K562 (cell line): ENCODE results near the gene DOCK1. TPM values are rescaled to one million over a fixed set of nuclear protein-coding genes. Genes with fewer than 3 reads are reported as not detected.

Experiments used
- ATAC-seq: fragments of 200-7000 bp; cut with Tn5 transposase; 3 replicates; pipeline ENCODE4 v1.9.1; 2020; ENCODE audit warnings: moderate library complexity
- BruUV-seq: library from RNA; stranded (reverse); fragments of 400-500 nt; replicated peaks from 2 replicates; lab custom pipeline; 2021; lab: Mats Ljungman, UMichigan
- CTCF ChIA-PET: fragments of 300-600 bp; formaldehyde crosslinking; extraction: SDS; loops from one replicate; lab custom pipeline; 2021; ENCODE audit warnings: low intra/inter-chr PET ratio; lab: Yijun Ruan, JAX
- POLR2A ChIA-PET: fragments of 300-600, 350-650 bp; sonication (Branson Sonifier 250); formaldehyde crosslinking; extraction: SDS; loops from one replicate; lab custom pipeline; 2021; ENCODE audit warnings: antibody characterized with exemption, inconsistent platforms; lab: Yijun Ruan, JAX
- DNase-seq, 4 experiments: peaks; one replicate each; pipeline versions ENCODE4 v3.0.0 to v3.0.0-alpha.2; 2011 to 2018; ENCODE audit warnings: low spot score in 3 of 4, mixed read lengths in 3 of 4; ENCODE audit errors: extremely low read depth in 1 of 4
- FAIRE-seq: peaks from 2 replicates; lab custom pipeline; 2011; peaks lifted over from hg19 to GRCh38; lab: Jason Lieb, UNC
- H2AFZ ChIP-seq: 2 replicates; pipeline ENCODE4 v1.6.0; 2011; ENCODE audit warnings: low read depth, low read length, control low read depth, inconsistent platforms
- H3K27ac ChIP-seq: fragments of 200-600 bp; 3 replicates; pipeline ENCODE4 v1.8.0; 2011; ENCODE audit warnings: low read depth, mild to moderate bottlenecking, control low read depth, inconsistent platforms, low read length, moderate library complexity, mixed read lengths; ENCODE audit errors: extremely low read depth
- H3K27me3 ChIP-seq, 2 experiments: fragments of 300-600 bp in 1 of 2; 2 replicates in 1 of 2; 3 replicates in 1 of 2; pipeline versions ENCODE4 v1.6.0 to v1.8.0; 2011; ENCODE audit warnings: inconsistent platforms in 2 of 2, low read length in 2 of 2, mild to moderate bottlenecking in 1 of 2, mixed read lengths in 1 of 2, moderate library complexity in 1 of 2; ENCODE audit not compliant: control insufficient read depth in 2 of 2, insufficient read depth in 2 of 2
- H3K36me3 ChIP-seq: fragments of 300-600 bp; 3 replicates; pipeline ENCODE4 v1.8.0; 2011; ENCODE audit warnings: mild to moderate bottlenecking, low read length, inconsistent platforms; ENCODE audit not compliant: control insufficient read depth, insufficient read depth
- H3K4me1 ChIP-seq, 2 experiments: fragments of 200-600 bp in 1 of 2; replicated peaks in 1 of 2; 2 replicates in 1 of 2; 3 replicates in 1 of 2; pipeline versions ENCODE4 v1.5.1 to v1.8.0; 2011; ENCODE audit warnings: inconsistent platforms in 2 of 2, low read length in 2 of 2, mild to moderate bottlenecking in 1 of 2, mixed read lengths in 1 of 2, moderate library complexity in 1 of 2; ENCODE audit not compliant: control insufficient read depth in 2 of 2, insufficient read depth in 2 of 2
- H3K4me2 ChIP-seq: 2 replicates; pipeline ENCODE4 v1.6.1; 2011; ENCODE audit warnings: low read length, control low read depth, inconsistent platforms, mixed read lengths; ENCODE audit not compliant: insufficient read depth
- H3K4me3 ChIP-seq: fragments of 200-600 bp; sonication (generic), shearing (Covaris generic); 2 replicates; pipeline ENCODE4 v1.5.1; 2016; ENCODE audit warnings: control low read depth, inconsistent platforms
- H3K79me2 ChIP-seq: fragments of 200-600 bp; 3 replicates; pipeline ENCODE4 v1.8.0; 2011; ENCODE audit warnings: low read length, inconsistent platforms; ENCODE audit not compliant: control insufficient read depth, insufficient read depth
- H3K9ac ChIP-seq, 2 experiments: 2 replicates each; pipeline versions ENCODE4 v1.6.0 to v1.6.1; 2011; ENCODE audit warnings: low read depth in 2 of 2, low read length in 2 of 2, control low read depth in 1 of 2, inconsistent platforms in 1 of 2, mild to moderate bottlenecking in 1 of 2, mixed read lengths in 1 of 2; ENCODE audit not compliant: insufficient read depth in 1 of 2
- H3K9me1 ChIP-seq: one replicate; pipeline ENCODE4 v1.6.0; 2011; ENCODE audit warnings: inconsistent platforms, mild to moderate bottlenecking, low read length, moderate library complexity; ENCODE audit not compliant: control insufficient read depth, insufficient read depth
- H3K9me3 ChIP-seq: replicated peaks from 2 replicates; pipeline ENCODE4 v1.5.1; 2011; ENCODE audit warnings: low read depth, low read length, inconsistent platforms; ENCODE audit not compliant: control insufficient read depth, insufficient read depth
- H4K20me1 ChIP-seq: replicated peaks from 2 replicates; pipeline ENCODE4 v1.6.1; 2011; ENCODE audit warnings: low read length, inconsistent platforms, mixed read lengths; ENCODE audit not compliant: control insufficient read depth, insufficient read depth
- CTCFL ChIP-seq: IDR thresholded peaks from 2 replicates; pipeline ENCODE4 v1.6.1; 2011; ENCODE audit warnings: borderline replicate concordance, low read depth, mild to moderate bottlenecking, moderate library complexity, low read length; ENCODE audit not compliant: insufficient read depth, poor library complexity, severe bottlenecking
- ELF4 ChIP-seq: fragments of 450-650 bp; formaldehyde crosslinking; IDR thresholded peaks from 2 replicates; pipeline ENCODE4 v1.4.0; 2022; ENCODE audit warnings: missing genetic modification characterization
- HDAC2 ChIP-seq: fragments of 450-650 bp; IDR thresholded peaks from 2 replicates; pipeline ENCODE4 v1.6.1; 2016; ENCODE audit warnings: mild to moderate bottlenecking
- KLF16 ChIP-seq: IDR thresholded peaks from 2 replicates; pipeline ENCODE4 v1.6.1; 2016; ENCODE audit warnings: antibody characterized with exemption
- PML ChIP-seq: IDR thresholded peaks from 2 replicates; pipeline ENCODE4 v1.6.1; 2012; ENCODE audit warnings: low read length, inconsistent platforms
- SIX5 ChIP-seq, 2 experiments: IDR thresholded peaks; 2 replicates each; pipeline ENCODE4 v1.6.1; 2011; ENCODE audit warnings: low read length in 2 of 2, borderline replicate concordance in 1 of 2, low read depth in 1 of 2, mild to moderate bottlenecking in 1 of 2, moderate library complexity in 1 of 2; ENCODE audit not compliant: insufficient read depth in 1 of 2
- SMARCE1 ChIP-seq: fragments of 450-650 bp; IDR thresholded peaks from 2 replicates; pipeline ENCODE4 v1.7.1; 2016; ENCODE audit warnings: mild to moderate bottlenecking
- TFAM ChIP-seq: fragments of 250-450 bp; sonication (Bioruptor Pico); conservative IDR thresholded peaks from 2 replicates; pipeline ENCODE4 v1.5.0; 2021; ENCODE audit warnings: mild to moderate bottlenecking, moderate library complexity
- WHSC1 ChIP-seq: IDR thresholded peaks from one replicate; pipeline ENCODE4 v1.6.1; 2012; ENCODE audit warnings: low read length, control low read depth, inconsistent platforms
- ZFP36 ChIP-seq: fragments of 150-350 bp; IDR thresholded peaks from 2 replicates; pipeline ENCODE4 v1.6.1; 2018; ENCODE audit warnings: low read length, low read depth; ENCODE audit not compliant: partially characterized antibody
- WGBS: fragments of 100-300 bp; shearing (Covaris generic); methylation state at CpG from one replicate; pipeline ENCODE4 v1.1.6; 2016; ENCODE audit warnings: low coverage, mixed read lengths; ENCODE audit not compliant: insufficient coverage; ENCODE audit errors: missing lambda C conversion rate; 5-methylcytosine and 5-hydroxymethylcytosine counted together
- in situ Hi-C: fragments of 300-500 bp; cut with MboI; formaldehyde crosslinking; loops from 4 replicates; pipeline ENCODE4 v1.15.0; 2018; ENCODE audit warnings: inconsistent platforms, mixed read lengths
- intact Hi-C: fragments of 100-400 bp; cut with micrococcal nuclease; formaldehyde crosslinking; loops from 2 replicates; pipeline ENCODE4 v1.14.2; 2022
- polyA plus RNA-seq, 8 experiments: library from polyadenylated mRNA; depleted of rRNA in 4 of 8; stranded (reverse) in 5 of 8; unstranded in 3 of 8; fragments of >200 nt; fragmentation: Nextera tagmentation in 2 of 8; fragmentation: Illumina TruSeq in 1 of 8; extraction: Ambion mirVana in 2 of 8; extraction: Trizol in 1 of 8; gene quantifications; 2 replicates each; pipeline versions ENCODE4 v1.2.1 to v1.2.3, GENCODE V29; 2011 to 2014; ENCODE audit warnings: inconsistent platforms in 1 of 8, missing spikeins in 1 of 8
- total RNA-seq, 7 experiments: library from RNA; depleted of rRNA in 6 of 7; stranded (reverse); fragments of >200 nt in 6 of 7; fragmentation: Illumina TruSeq in 2 of 7; extraction: Trizol in 2 of 7; gene quantifications; 2 replicates each; pipeline versions ENCODE4 v1.2.1 to v1.2.3, GENCODE V29; 2011 to 2021; ENCODE audit warnings: low replicate concordance in 1 of 7

DOCK1 gene
- total and polyA plus RNA-seq, 9 of the 15 experiments (the other 6 are each of a cell fraction or from before 2014, with no cell fraction given), result 0.31 TPM; not detected in 8

- H3K9ac ChIP-seq, result no peak overlapping the region
- no peaks in the 10 kb centered on the region for H3K9me3 ChIP-seq
- no peak for DNase-seq
- intact Hi-C loops (no loop called here), in situ Hi-C loops (no loop called here)
- H2AFZ ChIP-seq, result no peak overlapping the region
- TF ChIP-seq SMARCE1, result no peak
- TF ChIP-seq HDAC2, result no peak
- no peak for TF ChIP-seq KLF16
- TF ChIP-seq WHSC1, result no peak
- TF ChIP-seq ZFP36, result no peak
- no peak for TF ChIP-seq CTCFL
- TF ChIP-seq SIX5 (IDR thresholded peaks at IDR 0.05; ENCODE audit: borderline replicate concordance in 1 of 2, insufficient read depth in 1 of 2, low read depth in 1 of 2, low read length in 2 of 2), result no peak
- no peak for TF ChIP-seq ELF4
- no peak for TF ChIP-seq TFAM
- TF ChIP-seq PML, result no peak
- H3K27me3 ChIP-seq, result no peaks in the 10 kb centered on the region
- ChIA-PET CTCF (no interaction called here), POLR2A (no interaction called here)
- H3K27ac ChIP-seq, result no peak overlapping the region
- no peak overlapping the region for H3K4me2 ChIP-seq
- H3K4me1 ChIP-seq, result no peaks in the 10 kb centered on the region
- no peak for FAIRE-seq
- ATAC-seq, result no peak
- no peaks in the 10 kb centered on the region for H3K79me2 ChIP-seq
- no peak overlapping the region for H3K4me3 ChIP-seq
- WGBS, result 0% methylated on average over 1 of the region's 1 CpG
- no peaks in the 10 kb centered on the region for H3K36me3 ChIP-seq
- BruUV-seq, result no TSS peak
- no peaks in the 10 kb centered on the region for H3K9me1 ChIP-seq
- no peaks in the 10 kb centered on the region for H4K20me1 ChIP-seq
Measured at GRCh38 chr10:127115100-127115499, 209.9 kb downstream of the DOCK1 start.
